Chondrocyte (in vitro differentiated cells): ENCODE measurements around the gene ANKMY2. TPM values are rescaled to one million over a fixed set of nuclear protein-coding genes. Genes with fewer than 3 reads are reported as not detected.

ENCODE experiments used
- DNase-seq: peaks from one replicate; pipeline ENCODE4 v3.0.0; 2021; ENCODE audit warnings: mixed read lengths, low spot score
- H3K27ac Mint-ChIP-seq: one replicate; pipeline ENCODE4 v1.8.0; 2021; ENCODE audit warnings: mild to moderate bottlenecking, moderate library complexity, mixed read lengths; ENCODE audit not compliant: unreplicated experiment
- H3K27me3 Mint-ChIP-seq: 2 replicates; pipeline ENCODE4 v1.8.0; 2021; ENCODE audit warnings: low read depth, mixed read lengths
- H3K36me3 Mint-ChIP-seq: 2 replicates; pipeline ENCODE4 v1.8.0; 2021; ENCODE audit warnings: low read depth, mixed read lengths
- H3K4me1 Mint-ChIP-seq: 2 replicates; pipeline ENCODE4 v1.8.0; 2021; ENCODE audit warnings: low read depth, mild to moderate bottlenecking, mixed read lengths
- H3K4me3 Mint-ChIP-seq: one replicate; pipeline ENCODE4 v1.8.0; 2021; ENCODE audit warnings: mild to moderate bottlenecking, moderate library complexity, mixed read lengths; ENCODE audit not compliant: unreplicated experiment
- H3K9me3 Mint-ChIP-seq: 2 replicates; pipeline ENCODE4 v1.8.0; 2021; ENCODE audit warnings: low read depth, mixed read lengths
- total RNA-seq: library from RNA; stranded (reverse); gene quantifications from 3 replicates; pipeline ENCODE4 v1.2.1, GENCODE V29; 2021
- TF ChIP-seq, protein P1 (sequence below): fragments of 200-600 bp; sonication (generic); IDR thresholded peaks from 2 replicates; pipeline ENCODE4 v1.5.0; 2021; ENCODE audit warnings: antibody characterized with exemption, mild to moderate bottlenecking, moderate library complexity

The ANKMY2 gene
- total RNA-seq, 1 donor from 2014 or later, result 23.3 TPM

- TF ChIP-seq, protein P1, sequence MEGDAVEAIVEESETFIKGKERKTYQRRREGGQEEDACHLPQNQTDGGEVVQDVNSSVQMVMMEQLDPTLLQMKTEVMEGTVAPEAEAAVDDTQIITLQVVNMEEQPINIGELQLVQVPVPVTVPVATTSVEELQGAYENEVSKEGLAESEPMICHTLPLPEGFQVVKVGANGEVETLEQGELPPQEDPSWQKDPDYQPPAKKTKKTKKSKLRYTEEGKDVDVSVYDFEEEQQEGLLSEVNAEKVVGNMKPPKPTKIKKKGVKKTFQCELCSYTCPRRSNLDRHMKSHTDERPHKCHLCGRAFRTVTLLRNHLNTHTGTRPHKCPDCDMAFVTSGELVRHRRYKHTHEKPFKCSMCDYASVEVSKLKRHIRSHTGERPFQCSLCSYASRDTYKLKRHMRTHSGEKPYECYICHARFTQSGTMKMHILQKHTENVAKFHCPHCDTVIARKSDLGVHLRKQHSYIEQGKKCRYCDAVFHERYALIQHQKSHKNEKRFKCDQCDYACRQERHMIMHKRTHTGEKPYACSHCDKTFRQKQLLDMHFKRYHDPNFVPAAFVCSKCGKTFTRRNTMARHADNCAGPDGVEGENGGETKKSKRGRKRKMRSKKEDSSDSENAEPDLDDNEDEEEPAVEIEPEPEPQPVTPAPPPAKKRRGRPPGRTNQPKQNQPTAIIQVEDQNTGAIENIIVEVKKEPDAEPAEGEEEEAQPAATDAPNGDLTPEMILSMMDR, result no peak
- Mint-ChIP-seq H3K4me3 (no peak overlapping the region), H3K36me3 (peaks cover 26% of the 10 kb centered on the region), H3K27ac (no peak overlapping the region), H3K4me1 (peaks cover 5% of the 10 kb centered on the region), H3K27me3 (no peaks in the 10 kb centered on the region), H3K9me3 (no peaks in the 10 kb centered on the region)
- DNase-seq, result no peak
Measured at GRCh38 chr7:16611711-16612110, 33.8 kb downstream of the ANKMY2 start.

DNA sequence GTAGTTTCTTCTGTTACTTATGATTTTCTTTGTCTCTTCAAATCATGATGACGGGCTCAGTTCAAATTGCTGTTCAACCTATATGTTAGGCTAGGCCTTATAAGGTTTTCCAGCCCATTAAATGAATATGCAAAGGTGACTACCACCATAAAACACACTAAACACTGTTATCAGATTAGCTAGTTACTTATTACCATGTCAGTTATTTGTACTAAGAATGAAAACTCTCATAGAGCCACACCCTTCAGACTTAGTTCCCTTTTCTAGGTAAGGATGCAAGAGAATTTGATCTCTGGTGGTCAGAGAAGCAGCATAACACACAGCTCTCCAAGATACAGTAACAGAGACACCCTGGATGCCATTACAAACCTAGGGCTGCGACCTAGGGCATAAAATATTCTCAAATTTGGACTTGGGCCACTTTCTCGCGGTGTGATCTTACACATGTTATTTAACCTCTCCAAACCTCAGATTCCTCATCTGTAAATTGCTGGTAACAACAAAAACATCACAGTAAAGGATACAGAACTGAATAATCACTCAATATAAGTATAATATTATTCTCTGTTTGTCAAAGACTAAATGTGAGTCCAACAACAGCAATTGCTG, 35.6 kb downstream of the ANKMY2 start:
- Mint-ChIP-seq H3K9me3 (no peaks in the 10 kb centered on the region), H3K27me3 (no peaks in the 10 kb centered on the region), H3K4me3 (no peak overlapping the region), H3K36me3 (peaks cover 21% of the 10 kb centered on the region), H3K4me1 (peaks cover 5% of the 10 kb centered on the region), H3K27ac (no peak overlapping the region)
- DNase-seq, result no peak
- TF ChIP-seq, protein P1, result no peak

- H3K27ac Mint-ChIP-seq, result no peak overlapping the region
- no peaks in the 10 kb centered on the region for H3K27me3 Mint-ChIP-seq
- TF ChIP-seq, protein P1, result no peak
- no peak overlapping the region for H3K4me3 Mint-ChIP-seq
- H3K4me1 Mint-ChIP-seq, result peaks cover 5% of the 10 kb centered on the region
- no peaks in the 10 kb centered on the region for H3K9me3 Mint-ChIP-seq
- no peak for DNase-seq
- peaks cover 27% of the 10 kb centered on the region for H3K36me3 Mint-ChIP-seq
Measured at GRCh38 chr7:16606704-16607103, 38.9 kb downstream of the ANKMY2 start.

GRCh38 chr7:16604054-16604453, 41.5 kb downstream of the ANKMY2 start:
- H3K27ac Mint-ChIP-seq, result no peak overlapping the region
- no peak overlapping the region for H3K4me3 Mint-ChIP-seq
- H3K36me3 Mint-ChIP-seq, result peaks cover 27% of the 10 kb centered on the region
- no peaks in the 10 kb centered on the region for H3K4me1 Mint-ChIP-seq
- H3K9me3 Mint-ChIP-seq, result no peaks in the 10 kb centered on the region
- TF ChIP-seq, protein P1, result peak; percentile 61
- DNase-seq, result no peak
- no peaks in the 10 kb centered on the region for H3K27me3 Mint-ChIP-seq

GRCh38 chr7:16603633-16604032, 41.9 kb downstream of the ANKMY2 start:
- Mint-ChIP-seq H3K4me3 (no peak overlapping the region), H3K36me3 (peaks cover 28% of the 10 kb centered on the region), H3K27ac (no peak overlapping the region)

More at GRCh38 chr7:16603633-16604032, 41.9 kb downstream of the ANKMY2 start:
- Mint-ChIP-seq H3K27me3 (no peaks in the 10 kb centered on the region), H3K4me1 (no peaks in the 10 kb centered on the region), H3K9me3 (no peaks in the 10 kb centered on the region)
- TF ChIP-seq, protein P1, result no peak
- no peak for DNase-seq
